ENCODE measurements around the gene ZNF346. TPM values are rescaled to one million over a fixed set of nuclear protein-coding genes. Genes with fewer than 3 reads are reported as not detected.

The ZNF346 gene
- total RNA-seq, 1 donor from 2014 or later, result 15.5 TPM

- Histone ChIP-seq H3K4me3 (ENCODE audit: low read depth, low read length) (no peak overlapping the region), H3K36me3 (ENCODE audit: control insufficient read depth, insufficient read depth, low read length) (no peaks in the 10 kb centered on the region), H3K27me3 (ENCODE audit: control insufficient read depth, insufficient read depth, low read length) (no peaks in the 10 kb centered on the region)
- no peak for TF ChIP-seq CTCF (IDR thresholded peaks at IDR 0.05; ENCODE audit: insufficient read depth, low read length, poor library complexity, severe bottlenecking)
- no peak for DNase-seq (ENCODE audit: low read depth)
Measured at GRCh38 chr5:177098470-177099141, 76.1 kb downstream of the ZNF346 start.

- TF ChIP-seq CTCF (IDR thresholded peaks at IDR 0.05; ENCODE audit: insufficient read depth, low read length, poor library complexity, severe bottlenecking), result no peak
- Histone ChIP-seq H3K27me3 (ENCODE audit: control insufficient read depth, insufficient read depth, low read length) (no peaks in the 10 kb centered on the region), H3K4me3 (ENCODE audit: low read depth, low read length) (no peak overlapping the region), H3K36me3 (ENCODE audit: control insufficient read depth, insufficient read depth, low read length) (no peaks in the 10 kb centered on the region)
- DNase-seq (ENCODE audit: low read depth), result no peak
Measured at GRCh38 chr5:177099422-177100093, 77.1 kb downstream of the ZNF346 start.

GRCh38 chr5:177100714-177101121, 78.2 kb downstream of the ZNF346 start:
- TF ChIP-seq CTCF (IDR thresholded peaks at IDR 0.05; ENCODE audit: insufficient read depth, low read length, poor library complexity, severe bottlenecking), result no peak
- Histone ChIP-seq H3K27me3 (ENCODE audit: control insufficient read depth, insufficient read depth, low read length) (no peaks in the 10 kb centered on the region), H3K4me3 (ENCODE audit: low read depth, low read length) (no peak overlapping the region), H3K36me3 (ENCODE audit: control insufficient read depth, insufficient read depth, low read length) (no peaks in the 10 kb centered on the region)
- DNase-seq (ENCODE audit: low read depth), result no peak

GRCh38 chr5:177103523-177104253, 81.2 kb downstream of the ZNF346 start:
- Histone ChIP-seq H3K27me3 (ENCODE audit: control insufficient read depth, insufficient read depth, low read length) (no peaks in the 10 kb centered on the region), H3K4me3 (ENCODE audit: low read depth, low read length) (no peak overlapping the region), H3K36me3 (ENCODE audit: control insufficient read depth, insufficient read depth, low read length) (no peaks in the 10 kb centered on the region)
- no peak for DNase-seq (ENCODE audit: low read depth)
- no peak for TF ChIP-seq CTCF (IDR thresholded peaks at IDR 0.05; ENCODE audit: insufficient read depth, low read length, poor library complexity, severe bottlenecking)

GRCh38 chr5:177105691-177106476, 83.4 kb downstream of the ZNF346 start:
- Histone ChIP-seq H3K36me3 (ENCODE audit: control insufficient read depth, insufficient read depth, low read length) (no peaks in the 10 kb centered on the region), H3K4me3 (ENCODE audit: low read depth, low read length) (no peak overlapping the region), H3K27me3 (ENCODE audit: control insufficient read depth, insufficient read depth, low read length) (no peaks in the 10 kb centered on the region)
- TF ChIP-seq CTCF (IDR thresholded peaks at IDR 0.05; ENCODE audit: insufficient read depth, low read length, poor library complexity, severe bottlenecking), result no peak
- DNase-seq (ENCODE audit: low read depth), result no peak
